Left forelimb (tissue), 1 donor: ENCODE results near the gene PDGFD.

Source experiments
- DNase-seq: peaks from one replicate; pipeline ENCODE4 v3.0.0-alpha.2; 2018; ENCODE audit warnings: low spot score

PDGFD gene

GRCh38 chr11:104000798-104001197, 163.1 kb downstream of the PDGFD start:
- DNase-seq = no peak

GRCh38 chr11:103998826-103999508, 165.0 kb downstream of the PDGFD start:
- DNase-seq = no peak

GRCh38 chr11:103997082-103997481, 166.9 kb downstream of the PDGFD start:
- no peak for DNase-seq

- DNase-seq = no peak
These were observed 168.1 kb downstream of the PDGFD start for GRCh38 chr11:103995896-103996295.

GRCh38 chr11:103994518-103994917, 169.4 kb downstream of the PDGFD start:
- DNase-seq = no peak

GRCh38 chr11:103994094-103994493, 169.9 kb downstream of the PDGFD start:
- no peak for DNase-seq

GRCh38 chr11:103993507-103993906, 170.4 kb downstream of the PDGFD start:
- no peak for DNase-seq

- no peak for DNase-seq
These were observed 175.4 kb downstream of the PDGFD start for GRCh38 chr11:103988595-103988969.

GRCh38 chr11:103987629-103988594, 176.0 kb downstream of the PDGFD start:
- no peak for DNase-seq

- no peak for DNase-seq
These were observed 178.9 kb downstream of the PDGFD start for GRCh38 chr11:103985041-103985440.

GRCh38 chr11:103980108-103980507, 183.8 kb downstream of the PDGFD start:
- DNase-seq = no peak

- DNase-seq = no peak
These were observed 185.0 kb downstream of the PDGFD start for GRCh38 chr11:103978616-103979595.

GRCh38 chr11:103972013-103972412, 191.9 kb downstream of the PDGFD start:
- no peak for DNase-seq

GRCh38 chr11:103970701-103971249, 193.2 kb downstream of the PDGFD start:
- DNase-seq = no peak

- no peak for DNase-seq
These were observed 195.3 kb downstream of the PDGFD start for GRCh38 chr11:103968685-103969084.

GRCh38 chr11:103967985-103968384, 196.0 kb downstream of the PDGFD start:
- no peak for DNase-seq

GRCh38 chr11:103964390-103964789, 199.6 kb downstream of the PDGFD start:
- no peak for DNase-seq

- no peak for DNase-seq
These were observed 200.3 kb downstream of the PDGFD start for GRCh38 chr11:103963648-103964047.

GRCh38 chr11:103961010-103961409, 202.9 kb downstream of the PDGFD start:
- DNase-seq = no peak

GRCh38 chr11:103960108-103960507, 203.8 kb downstream of the PDGFD start:
- no peak for DNase-seq

- no peak for DNase-seq
These were observed 204.5 kb downstream of the PDGFD start for GRCh38 chr11:103959279-103959942.
